Measurements from ENCODE around the gene DCDC2C.

Gene DCDC2C

GRCh38 chr2:3785220-3785889 lies 82.0 kb downstream of the DCDC2C start:
- DNase-seq (ENCODE audit: low spot score), result no peak
- no peak for TF ChIP-seq CTCF (IDR thresholded peaks at IDR 0.05; ENCODE audit: extremely low read depth, missing control alignments)

- no peak for TF ChIP-seq CTCF (IDR thresholded peaks at IDR 0.05; ENCODE audit: extremely low read depth, missing control alignments)
- no peak for DNase-seq (ENCODE audit: low spot score)
These were observed 82.5 kb downstream of the DCDC2C start for GRCh38 chr2:3785890-3786273.

GRCh38 chr2:3787768-3788167 lies 84.4 kb downstream of the DCDC2C start:
- TF ChIP-seq CTCF (IDR thresholded peaks at IDR 0.05; ENCODE audit: extremely low read depth, missing control alignments), result no peak
- DNase-seq (ENCODE audit: low spot score), result no peak

GRCh38 chr2:3789256-3789655 lies 85.9 kb downstream of the DCDC2C start:
- no peak for TF ChIP-seq CTCF (IDR thresholded peaks at IDR 0.05; ENCODE audit: extremely low read depth, missing control alignments)
- no peak for DNase-seq (ENCODE audit: low spot score)

GRCh38 chr2:3793249-3793648 lies 89.9 kb downstream of the DCDC2C start:
- no peak for DNase-seq (ENCODE audit: low spot score)
- no peak for TF ChIP-seq CTCF (IDR thresholded peaks at IDR 0.05; ENCODE audit: extremely low read depth, missing control alignments)

GRCh38 chr2:3801506-3801905 lies 98.1 kb downstream of the DCDC2C start:
- no peak for DNase-seq (ENCODE audit: low spot score)
- no peak for TF ChIP-seq CTCF (IDR thresholded peaks at IDR 0.05; ENCODE audit: extremely low read depth, missing control alignments)

- TF ChIP-seq CTCF (IDR thresholded peaks at IDR 0.05; ENCODE audit: extremely low read depth, missing control alignments), result no peak
- DNase-seq (ENCODE audit: low spot score), result no peak
These were observed 102.0 kb downstream of the DCDC2C start for GRCh38 chr2:3805201-3805939.
